HG03064 (cell line): Measurements from ENCODE around the gene ALG11.
"Not testable (repeated sequence)": the region's sequence is repeated elsewhere in the genome, so short reads cannot be mapped to it uniquely, and the experiment has no call there.

Experiments
- ATAC-seq: cut with Tn5 transposase; IDR thresholded peaks from one replicate; pipeline ENCODE4 v1.9.1; 2021; ENCODE audit warnings: low read depth; ENCODE audit not compliant: unreplicated experiment

Gene ALG11

DNA sequence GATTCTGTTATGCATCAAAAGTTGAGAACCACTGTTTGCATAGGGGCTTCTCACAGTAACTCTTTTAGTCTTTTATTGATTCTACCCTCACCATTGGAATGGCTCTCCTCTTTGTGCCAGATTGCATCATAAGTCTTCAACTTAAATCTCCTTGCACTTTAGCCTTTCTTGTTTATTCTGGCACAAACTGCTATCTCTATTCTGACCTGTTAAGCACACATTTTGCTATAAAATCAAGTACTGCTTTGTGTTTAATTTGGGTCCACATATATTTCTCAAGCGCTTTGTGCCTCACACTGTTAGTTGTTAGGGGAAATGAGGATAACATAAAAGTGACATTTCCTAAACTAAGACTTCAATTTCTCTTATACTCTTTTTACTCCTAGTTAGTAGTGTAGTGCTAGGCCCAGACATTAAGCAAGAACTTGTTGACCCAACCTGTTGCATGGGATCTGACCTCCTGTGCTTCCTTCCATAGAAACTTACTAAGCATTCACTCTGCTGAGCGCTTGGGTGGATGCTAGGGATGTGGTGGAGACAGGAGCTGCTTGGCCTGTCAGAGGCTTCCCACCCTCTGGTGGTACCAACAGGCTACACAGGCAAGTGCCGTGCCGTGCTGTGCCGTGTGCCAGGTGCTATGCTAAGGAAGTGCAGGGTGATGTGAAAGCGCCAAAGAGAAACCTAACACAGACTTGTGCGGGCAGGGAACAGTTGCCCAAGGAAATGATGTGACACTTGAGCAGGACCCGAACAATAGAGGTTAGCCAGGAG, 13.5 kb downstream of the ALG11 start:
- no peak for ATAC-seq

DNA sequence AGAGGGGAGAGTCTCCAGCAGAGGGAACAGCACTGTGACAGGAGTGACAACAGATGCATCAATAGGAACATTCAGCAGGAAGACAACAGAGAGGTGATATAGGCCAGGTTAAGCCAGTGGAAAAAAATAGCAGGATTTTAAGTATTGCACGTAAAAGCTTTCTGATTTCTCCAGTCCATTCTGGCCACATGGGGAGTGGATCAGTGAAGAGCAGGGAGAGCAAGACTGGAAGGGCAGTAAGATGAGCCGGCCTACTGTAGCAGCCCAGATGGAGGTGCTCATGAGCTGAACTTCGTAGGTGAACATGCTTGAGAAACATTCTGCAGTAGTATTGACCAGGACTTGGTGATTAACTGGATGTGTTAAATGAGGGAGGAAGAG, 14.0 kb downstream of the ALG11 start:
- no peak for ATAC-seq

- ATAC-seq = no peak
Observed at GRCh38 chr13:52027832-52028231, 15.6 kb downstream of the ALG11 start.

DNA sequence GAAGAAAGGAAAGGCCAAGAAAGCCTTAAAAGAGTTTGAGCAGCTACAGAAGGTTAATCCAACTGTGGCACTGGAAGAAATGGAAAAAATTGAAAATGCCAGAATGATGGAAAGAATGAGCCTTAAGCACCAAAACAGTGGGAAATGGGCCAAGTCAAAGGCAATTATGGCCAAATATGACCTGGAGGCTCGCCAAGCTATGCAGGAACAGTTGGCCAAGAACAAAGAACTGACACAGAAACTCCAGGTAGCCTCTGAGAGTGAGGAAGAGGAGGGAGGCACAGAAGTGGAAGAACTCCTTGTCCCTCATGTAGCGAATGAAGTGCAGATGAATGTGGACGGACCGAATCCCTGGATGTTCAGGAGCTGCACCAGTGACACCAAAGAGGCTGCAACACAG, 17.4 kb downstream of the ALG11 start:
- ATAC-seq = no peak

- ATAC-seq = not testable (repeated sequence)
Observed at GRCh38 chr13:52030401-52030800, 18.2 kb downstream of the ALG11 start.

DNA sequence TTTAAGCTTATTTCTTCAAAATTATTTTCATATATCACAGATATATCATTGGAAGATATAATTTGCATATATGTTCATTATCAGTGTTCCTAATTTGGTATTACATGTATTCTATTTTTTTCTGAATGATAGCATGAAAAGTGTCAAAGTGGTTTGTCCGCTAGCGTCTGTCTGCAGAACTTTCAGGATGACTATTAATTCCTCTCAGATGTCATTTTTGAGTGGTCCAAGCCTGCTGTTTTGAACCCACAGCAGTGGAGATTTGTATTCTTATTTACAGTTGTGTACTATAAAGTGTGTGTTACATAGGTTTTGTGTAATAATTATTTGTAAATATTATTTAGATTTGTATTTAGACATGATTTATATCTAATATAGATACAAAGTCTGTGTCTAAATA, 20.8 kb downstream of the ALG11 start:
- ATAC-seq = no peak

DNA sequence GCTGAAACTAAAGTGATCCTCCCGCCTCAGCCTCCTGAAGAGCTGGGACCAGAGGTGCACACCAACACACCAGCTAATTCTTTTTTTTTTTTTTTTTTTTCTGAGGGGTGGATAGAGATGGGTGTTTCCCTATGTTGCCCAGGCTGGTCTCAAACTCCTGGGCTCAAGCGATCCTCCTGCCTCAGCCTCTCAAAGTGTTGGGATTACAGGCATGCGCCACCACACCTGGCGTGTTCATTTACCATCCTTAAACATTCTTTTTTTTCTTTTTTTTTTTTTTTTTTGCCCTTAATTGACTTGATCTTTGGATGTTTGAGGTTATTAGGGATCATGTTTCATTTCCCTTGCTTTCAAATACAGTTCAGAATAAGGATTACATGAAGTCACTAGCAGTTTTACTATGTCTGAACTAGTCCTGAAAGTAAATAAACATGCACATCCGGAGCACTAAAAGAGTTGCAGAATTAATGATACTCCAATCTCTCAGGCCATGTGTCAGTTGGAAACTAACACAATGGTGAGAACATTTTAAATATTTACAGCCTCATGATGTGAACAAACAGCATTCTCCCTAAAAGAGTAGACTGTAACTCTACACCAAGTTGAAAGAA, 22.5 kb downstream of the ALG11 start:
- ATAC-seq = no peak

GRCh38 chr13:52036037-52036436, 23.8 kb downstream of the ALG11 start:
- no peak for ATAC-seq

- no peak for ATAC-seq
Observed at GRCh38 chr13:52043675-52044074, 31.5 kb downstream of the ALG11 start.

DNA sequence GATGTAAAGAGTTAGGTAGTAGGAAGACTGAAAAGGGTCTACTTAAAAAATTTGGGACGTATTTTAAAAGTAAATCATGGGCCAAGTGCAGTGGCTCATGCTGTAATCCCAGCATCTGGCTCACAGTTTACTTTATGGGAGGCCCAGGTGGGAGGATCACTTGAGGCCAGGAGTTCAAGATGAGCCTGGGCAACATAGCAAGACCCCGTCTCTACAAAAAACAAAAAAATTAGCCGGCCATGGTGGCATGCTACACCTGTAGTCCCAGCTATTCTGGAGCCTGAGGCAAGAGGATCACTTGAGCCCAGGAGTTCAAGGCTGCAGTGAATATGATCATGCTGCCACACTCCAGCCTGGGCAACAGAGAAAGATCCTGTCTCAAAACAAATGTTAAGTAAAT, 35.3 kb downstream of the ALG11 start:
- no peak for ATAC-seq

DNA sequence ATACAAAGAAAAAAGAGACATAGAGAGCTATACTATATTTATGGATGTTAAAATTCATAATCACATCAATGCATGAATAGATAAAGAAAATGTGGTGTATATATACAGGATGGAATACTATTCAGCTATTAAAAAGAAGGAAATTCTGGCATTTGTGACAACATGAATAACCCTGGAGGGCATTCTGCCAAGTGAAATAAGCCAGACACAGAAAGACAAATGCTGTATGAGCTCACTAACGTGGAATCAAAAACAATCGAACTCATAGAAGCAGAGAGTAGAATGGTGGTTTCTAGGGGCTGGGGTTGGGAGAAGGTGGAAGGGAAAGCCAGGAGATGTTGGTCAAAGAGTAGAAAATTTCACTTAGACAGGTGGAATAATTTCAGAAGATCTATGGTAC, 36.3 kb downstream of the ALG11 start:
- no peak for ATAC-seq

- ATAC-seq = no peak
Observed at GRCh38 chr13:52051400-52051799, 39.2 kb downstream of the ALG11 start.

GRCh38 chr13:52053460-52053859, 41.3 kb downstream of the ALG11 start:
- no peak for ATAC-seq

- not testable (repeated sequence) for ATAC-seq
Observed at GRCh38 chr13:52061064-52061463, 48.9 kb downstream of the ALG11 start.

DNA sequence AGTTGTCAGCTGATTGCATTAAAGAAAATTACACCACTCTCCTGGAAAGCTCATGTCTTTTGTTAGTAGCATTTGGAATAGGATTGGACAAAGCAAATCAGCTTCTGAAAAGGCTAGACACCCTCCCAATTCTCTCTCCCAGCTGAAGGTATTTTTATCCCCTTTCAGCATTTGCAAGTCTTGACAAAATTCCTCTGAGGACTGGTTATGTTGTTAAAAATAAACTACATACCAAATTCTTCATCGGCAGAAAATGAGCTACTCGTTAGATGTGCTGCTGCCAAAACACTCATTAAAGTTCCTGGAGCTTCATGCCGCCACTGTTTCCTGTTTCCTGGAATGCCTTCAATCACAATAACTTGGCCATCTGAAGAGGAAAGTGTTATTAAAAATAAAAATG, 49.4 kb downstream of the ALG11 start:
- ATAC-seq = no peak

- ATAC-seq = no peak
Observed at GRCh38 chr13:52067237-52067636, 55.0 kb downstream of the ALG11 start.

DNA sequence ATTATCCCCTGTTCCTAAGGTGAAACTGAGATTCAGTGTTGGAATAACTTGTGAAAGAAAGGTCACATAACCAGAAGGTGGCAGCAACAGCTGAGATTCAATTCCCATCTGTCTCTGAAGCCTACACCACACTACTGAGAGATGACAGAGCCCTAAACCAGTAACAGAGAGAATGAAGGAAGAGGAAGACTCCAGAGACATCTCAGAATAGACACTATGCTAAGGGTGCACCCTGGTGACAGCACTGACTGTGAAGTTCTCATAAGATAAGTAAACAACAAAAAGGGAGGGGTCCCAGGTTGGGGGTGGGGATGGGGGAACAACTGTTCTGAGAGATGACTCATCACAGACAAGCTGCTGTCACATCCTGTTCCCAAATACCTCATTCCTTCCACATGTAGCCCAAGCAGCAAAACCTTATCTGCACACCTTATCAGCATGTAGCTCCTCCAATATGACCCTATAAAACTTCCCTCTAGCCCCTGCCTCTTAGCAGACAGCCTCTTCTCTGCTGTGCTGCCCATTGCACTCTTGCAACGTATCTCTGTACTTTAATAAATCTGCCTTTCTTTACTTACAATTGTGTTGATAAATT, 58.8 kb downstream of the ALG11 start:
- ATAC-seq = no peak
